ENCODE data around the gene UTP4.
"Not testable (repeated sequence)": the region's sequence is repeated elsewhere in the genome, so short reads cannot be mapped to it uniquely, and the experiment has no call there.

DNA sequence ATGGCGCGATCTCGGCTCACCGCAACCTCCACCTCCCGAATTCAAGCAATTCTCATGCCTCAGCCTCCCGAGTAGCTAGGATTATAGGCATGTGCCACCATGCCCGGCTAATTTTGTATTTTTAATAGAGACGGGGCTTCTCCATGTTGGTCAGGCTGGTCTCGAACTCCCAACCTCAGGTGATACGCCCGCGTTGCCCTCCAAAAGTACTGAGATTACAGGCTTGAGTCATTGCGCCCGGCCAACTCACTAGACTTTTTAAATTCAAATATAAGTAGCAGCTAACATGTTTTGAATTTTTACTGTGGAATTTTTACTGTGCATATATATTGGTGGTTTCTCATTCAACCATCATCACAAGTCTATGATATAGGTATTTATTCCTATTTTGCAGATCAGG lies 7.5 kb upstream of the UTP4 start:
- not testable (repeated sequence) for TF ChIP-seq CTCF, POLR2A (IDR thresholded peaks at IDR 0.05)
